H1 (cell line): ENCODE results near the gene ANKS1A. TPM values are rescaled to one million over a fixed set of nuclear protein-coding genes. Genes with fewer than 3 reads are reported as not detected.

Experiments
- CTCF ChIA-PET: fragments of 300-600 bp; sonication (Branson Sonifier 250); formaldehyde crosslinking; loops from one replicate; lab custom pipeline; 2021; ENCODE audit not compliant: partially characterized antibody; lab: Charles Lee
- POLR2A ChIA-PET: fragments of 300-600 bp; sonication (Branson Sonifier 250); formaldehyde crosslinking; loops from one replicate; lab custom pipeline; 2021; ENCODE audit warnings: inconsistent platforms; ENCODE audit not compliant: partially characterized antibody; lab: Charles Lee
- DNase-seq, 2 experiments: peaks; one replicate each; pipeline versions ENCODE4 v3.0.0 to v3.0.0-alpha.2; 2010 to 2022; ENCODE audit warnings: low spot score in 2 of 2, low read depth in 1 of 2, mixed read lengths in 1 of 2
- FAIRE-seq: peaks from 2 replicates; lab custom pipeline; 2011; peaks lifted over from hg19 to GRCh38; lab: Jason Lieb, UNC
- H2AFZ ChIP-seq: 2 replicates; pipeline ENCODE4 v1.8.1; 2012; ENCODE audit warnings: low read length, inconsistent platforms
- H2AK5ac ChIP-seq: 2 replicates; pipeline ENCODE4 v1.6.1; 2013; ENCODE audit warnings: low read depth, low read length
- H2BK120ac ChIP-seq: replicated peaks from 2 replicates; pipeline ENCODE3; 2013; ENCODE audit warnings: low read depth, low read length, inconsistent platforms
- H2BK12ac ChIP-seq: 2 replicates; pipeline ENCODE4 v1.6.1; 2013; ENCODE audit warnings: low read depth, low read length
- H2BK15ac ChIP-seq: 2 replicates; pipeline ENCODE4 v1.6.1; 2013; ENCODE audit warnings: low read length
- H2BK20ac ChIP-seq: 2 replicates; pipeline ENCODE4 v1.6.1; 2013; ENCODE audit warnings: low read length
- H2BK5ac ChIP-seq: 2 replicates; pipeline ENCODE4 v1.6.1; 2013; ENCODE audit warnings: low read depth, low read length
- H3K14ac ChIP-seq: 2 replicates; pipeline ENCODE4 v1.6.1; 2013; ENCODE audit warnings: inconsistent platforms; ENCODE audit not compliant: insufficient read length
- H3K18ac ChIP-seq: 2 replicates; pipeline ENCODE4 v1.6.1; 2013; ENCODE audit warnings: low read length; ENCODE audit errors: extremely low read depth
- H3K23ac ChIP-seq: 2 replicates; pipeline ENCODE4 v1.6.1; 2013; ENCODE audit warnings: inconsistent platforms; ENCODE audit not compliant: insufficient read length
- H3K23me2 ChIP-seq: 2 replicates; pipeline ENCODE4 v1.6.1; 2013; ENCODE audit warnings: low read depth, low read length
- H3K27ac ChIP-seq: 2 replicates; pipeline ENCODE4 v1.6.1; 2011; ENCODE audit warnings: low read depth, low read length, inconsistent platforms
- H3K27me3 ChIP-seq, 4 experiments: replicated peaks in 1 of 4; 1 replicate in 1 of 4; 2 replicates in 3 of 4; pipeline versions ENCODE4 v1.6.1 to v1.8.1; 2011 to 2013; ENCODE audit warnings: low read length in 3 of 4, mild to moderate bottlenecking in 3 of 4, inconsistent platforms in 2 of 4, mixed read lengths in 2 of 4, moderate library complexity in 1 of 4; ENCODE audit not compliant: control insufficient read depth in 3 of 4, insufficient read depth in 3 of 4; ENCODE audit errors: extremely low read depth in 1 of 4
- H3K36me3 ChIP-seq, 4 experiments: 2 replicates each; pipeline versions ENCODE4 v1.6.1 to v1.8.1; 2011 to 2013; ENCODE audit warnings: mild to moderate bottlenecking in 4 of 4, low read length in 3 of 4, moderate library complexity in 2 of 4, control low read depth in 1 of 4, inconsistent platforms in 1 of 4; ENCODE audit not compliant: insufficient read depth in 4 of 4, control insufficient read depth in 2 of 4
- H3K4ac ChIP-seq: replicated peaks from 2 replicates; pipeline ENCODE3; 2013; ENCODE audit warnings: low read length, low read depth, mixed read lengths, inconsistent platforms; ENCODE audit not compliant: insufficient read length
- H3K4me1 ChIP-seq, 4 experiments: replicated peaks in 1 of 4; 1 replicate in 1 of 4; 2 replicates in 3 of 4; pipeline versions ENCODE4 v1.6.1 to v1.8.1; 2011 to 2013; ENCODE audit warnings: low read length in 3 of 4, inconsistent platforms in 2 of 4, mixed read lengths in 1 of 4; ENCODE audit not compliant: insufficient read depth in 4 of 4, control insufficient read depth in 3 of 4
- H3K4me2 ChIP-seq, 2 experiments: 2 replicates each; pipeline versions ENCODE4 v1.6.1 to v1.8.1; 2011 to 2013; ENCODE audit warnings: low read depth in 2 of 2, low read length in 2 of 2, control low read depth in 1 of 2, inconsistent platforms in 1 of 2, mild to moderate bottlenecking in 1 of 2; ENCODE audit not compliant: insufficient read depth in 1 of 2
- H3K4me3 ChIP-seq, 4 experiments: fragments of 200-600, 300-600 bp in 1 of 4; sonication (generic), shearing (Covaris generic), sonication (Bioruptor Twin) in 1 of 4; 2 replicates each; pipeline versions ENCODE4 v1.5.1 to v1.8.1; 2011 to 2016; ENCODE audit warnings: low read length in 4 of 4, low read depth in 3 of 4, control low read depth in 2 of 4, inconsistent platforms in 2 of 4, mild to moderate bottlenecking in 2 of 4, mixed read lengths in 1 of 4, moderate library complexity in 1 of 4; ENCODE audit not compliant: insufficient read depth in 2 of 4; ENCODE audit errors: extremely low read depth in 1 of 4
- H3K56ac ChIP-seq: replicated peaks from 2 replicates; pipeline ENCODE3; 2013; ENCODE audit warnings: low read depth, mild to moderate bottlenecking, mixed read lengths, low read length, inconsistent platforms; ENCODE audit not compliant: insufficient read length
- H3K79me1 ChIP-seq: 2 replicates; pipeline ENCODE4 v1.6.1; 2013; ENCODE audit warnings: low read depth, low read length, control low read depth
- H3K79me2 ChIP-seq, 2 experiments: 2 replicates each; pipeline versions ENCODE4 v1.6.1 to v1.8.1; 2012 to 2013; ENCODE audit warnings: low read length in 2 of 2, mild to moderate bottlenecking in 2 of 2, inconsistent platforms in 1 of 2; ENCODE audit not compliant: insufficient read depth in 2 of 2, control insufficient read depth in 1 of 2
- H3K9ac ChIP-seq, 4 experiments: replicated peaks in 1 of 4; 1 replicate in 1 of 4; 2 replicates in 3 of 4; pipeline versions ENCODE4 v1.6.1 to v1.8.1; 2011 to 2013; ENCODE audit warnings: low read depth in 3 of 4, low read length in 3 of 4, control low read depth in 2 of 4, mild to moderate bottlenecking in 2 of 4, moderate library complexity in 2 of 4, inconsistent platforms in 1 of 4; ENCODE audit errors: extremely low read depth in 1 of 4
- H3K9me3 ChIP-seq, 2 experiments: 2 replicates each; pipeline versions ENCODE4 v1.6.1 to v1.8.1; 2012 to 2013; ENCODE audit warnings: mild to moderate bottlenecking in 2 of 2, moderate library complexity in 2 of 2, control low read depth in 1 of 2, inconsistent platforms in 1 of 2, low read depth in 1 of 2, low read length in 1 of 2, mixed read lengths in 1 of 2; ENCODE audit not compliant: insufficient read depth in 2 of 2
- H4K20me1 ChIP-seq, 2 experiments: replicated peaks in 1 of 2; 2 replicates each; pipeline versions ENCODE3 to v1.8.1; 2011 to 2013; ENCODE audit warnings: inconsistent platforms in 2 of 2, low read length in 2 of 2, mild to moderate bottlenecking in 1 of 2; ENCODE audit not compliant: insufficient read depth in 2 of 2, control insufficient read depth in 1 of 2
- H4K5ac ChIP-seq: 2 replicates; pipeline ENCODE4 v1.6.1; 2013; ENCODE audit warnings: low read length, low read depth, mixed read lengths, inconsistent platforms; ENCODE audit not compliant: insufficient read length
- H4K8ac ChIP-seq: 2 replicates; pipeline ENCODE4 v1.8.0; 2013; ENCODE audit warnings: mild to moderate bottlenecking, moderate library complexity, low read length, inconsistent platforms; ENCODE audit not compliant: insufficient read depth; ENCODE audit errors: extremely low read depth
- H4K91ac ChIP-seq: replicated peaks from 2 replicates; pipeline ENCODE3; 2013; ENCODE audit warnings: low read length, mixed read lengths, inconsistent platforms; ENCODE audit not compliant: insufficient read length
- EGR1 ChIP-seq: IDR thresholded peaks from 2 replicates; pipeline ENCODE4 v1.6.1; 2011; ENCODE audit warnings: low read depth, low read length, borderline replicate concordance
- HDAC6 ChIP-seq: IDR thresholded peaks from one replicate; pipeline ENCODE4 v1.7.1; 2012; ENCODE audit warnings: low read depth, mild to moderate bottlenecking, inconsistent platforms, low read length, moderate library complexity
- WGBS, 2 experiments: shearing (Covaris generic) in 1 of 2; methylation state at CpG; one replicate each; pipeline versions ENCODE4 v1.1.6 to v1.1.7; 2013 to 2015; ENCODE audit warnings: low lambda C conversion rate in 2 of 2, mixed read lengths in 2 of 2, inconsistent platforms in 1 of 2, low coverage in 1 of 2, missing lambda C conversion rate in 1 of 2; ENCODE audit not compliant: insufficient replicate concordance in 2 of 2, insufficient coverage in 1 of 2, insufficient read length in 1 of 2; ENCODE audit errors: extremely low coverage in 1 of 2, missing lambda C conversion rate in 1 of 2; 5-methylcytosine and 5-hydroxymethylcytosine counted together
- polyA plus RNA-seq, 7 experiments: library from polyadenylated mRNA; depleted of rRNA in 3 of 7; stranded (reverse) in 5 of 7; unstranded in 2 of 7; fragments of >200 nt in 5 of 7; fragments of 200-250 nt in 2 of 7; gene quantifications; 1 replicate in 5 of 7; 2 replicates in 1 of 7; 4 replicates in 1 of 7; pipeline versions ENCODE4 v1.2.1 to v1.2.3, GENCODE V29; 2011 to 2013; ENCODE audit warnings: missing spikeins in 2 of 7, mixed read lengths in 2 of 7
- total RNA-seq: library from RNA; stranded (reverse); fragmentation: NEBNext Ultra II Directional; extraction: Animal tissue kit (Norgen Biotek cat#: 25700); gene quantifications from 2 replicates; pipeline ENCODE4 v1.2.1, GENCODE V29; 2021

The ANKS1A gene
- total and polyA plus RNA-seq, 2 of the 8 experiments (the other 6 are each of a cell fraction or from before 2014, with no cell fraction given): 9.8 to 30.9 TPM

DNA sequence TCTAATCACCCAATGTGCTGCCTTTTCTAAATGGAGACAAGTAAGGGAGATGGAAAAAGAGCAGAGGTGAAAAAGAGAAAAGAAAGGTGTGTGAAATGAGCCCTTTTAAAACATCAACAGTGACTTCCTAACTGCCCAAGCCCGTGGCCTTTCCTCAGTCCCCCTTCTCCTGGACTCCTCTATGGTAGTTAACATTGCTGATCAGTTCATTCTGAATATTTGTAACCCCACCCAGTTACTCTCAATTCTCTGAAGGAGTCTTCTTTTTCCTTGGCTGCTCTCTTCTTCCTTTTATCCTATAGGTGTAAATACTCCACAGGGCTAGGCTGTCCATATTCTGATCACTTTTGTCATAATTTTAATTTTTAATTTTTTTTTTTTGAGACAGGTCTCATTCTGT, 28.3 kb upstream of the ANKS1A start:
- Histone ChIP-seq H3K27me3 (no peaks in the 10 kb centered on the region), H2BK15ac (no peak overlapping the region), H3K9ac (no peak overlapping the region), H3K56ac (no peak overlapping the region), H3K23ac (no peak overlapping the region), H3K79me1 (no peaks in the 10 kb centered on the region), H3K4me2 (no peak overlapping the region), H2AK5ac (no peak overlapping the region), H4K8ac (no peak overlapping the region), H3K36me3 (peaks cover 8 to 68% (median 34%) of the 10 kb centered on the region in 4 experiments), H3K4ac (no peak overlapping the region), H3K27ac (no peak overlapping the region), H2BK20ac (no peak overlapping the region), H2BK120ac (no peak overlapping the region), H3K9me3 (no peaks in the 10 kb centered on the region), H3K18ac (no peak overlapping the region), H3K23me2 (no peaks in the 10 kb centered on the region), H3K14ac (no peak overlapping the region), H3K4me1 (no peaks in the 10 kb centered on the region), H2AFZ (no peak overlapping the region), H4K20me1 (peaks cover 0 to 2% of the 10 kb centered on the region in 2 experiments), H4K91ac (no peak overlapping the region), H3K4me3 (no peak overlapping the region), H4K5ac (no peak overlapping the region), H2BK12ac (no peak overlapping the region), H3K79me2 (0 out of 4 replicates have a peak, but pooled peaks cover 0 to 1% of the 10 kb centered on the region in 2 experiments), H2BK5ac (no peak overlapping the region)
- CTCF ChIA-PET: interaction anchor here (2.4 kb wide), 1 partner anchor 8 kb away, joined by 18 read pairs; no protein-coding TSS in a partner anchor
- POLR2A ChIA-PET: no interaction called here
- DNase-seq (no peak), FAIRE-seq (no peak)
- 88% methylated on average over 1 of the region's 1 CpG; no CpG with 5 or more reads in 1 of the 2 experiments for WGBS, 2 experiments
- TF ChIP-seq HDAC6: no peak
- no peak for TF ChIP-seq EGR1
